ENCODE data around the gene PLAAT4.

GRCh38 chr11:63564056-63564774 lies 27.6 kb downstream of the PLAAT4 start:
- TF ChIP-seq NFYB (CRISPR knock-in tag; conservative IDR thresholded peaks at IDR 0.05; ENCODE audit: low read depth) (no peak), ZNF423 (CRISPR knock-in tag; IDR thresholded peaks at IDR 0.05) (no peak), FOXJ3 (CRISPR knock-in tag; IDR thresholded peaks at IDR 0.05; ENCODE audit: borderline replicate concordance) (no peak), CTCF (IDR thresholded peaks at IDR 0.05) (no peak), ZNF138 (CRISPR knock-in tag; conservative IDR thresholded peaks at IDR 0.05) (no peak), ZBTB21 (CRISPR knock-in tag; IDR thresholded peaks at IDR 0.05; ENCODE audit: borderline replicate concordance) (no peak), SP1 (CRISPR knock-in tag; conservative IDR thresholded peaks at IDR 0.05) (no peak)
